ENCODE measurements around the gene RIPPLY3. TPM values are rescaled to one million over a fixed set of nuclear protein-coding genes. Genes with fewer than 3 reads are reported as not detected.
A peak's percentile ranks its signal among the peaks of the same experiment; 100 is the strongest.

The RIPPLY3 gene
- total and polyA plus RNA-seq, 8 donors = 0.18 to 0.65 (median 0.50) TPM; not detected in 4

- intact Hi-C loops (cut with DNase I; ENCODE audit: low total_unique reads) = no loop called here
- no peaks in the 10 kb centered on the region for H3K9me3 ChIP-seq
- no peaks in the 10 kb centered on the region for H3K27me3 ChIP-seq
- WGBS, 5 donors = 94 to 96% (median 95%) methylated on average over 7 of the region's 7 CpGs
- DNase-seq = no peak
- no peak overlapping the region for H3K4me3 ChIP-seq
- TF ChIP-seq POLR2A (IDR thresholded peaks at IDR 0.05) (no peak), CTCF (IDR thresholded peaks at IDR 0.05) (no peak), EP300 (IDR thresholded peaks at IDR 0.05) (no peak), POLR2AphosphoS5 (IDR thresholded peaks at IDR 0.05) (no peak)
- no peak overlapping the region for H3K27ac ChIP-seq
- H3K36me3 ChIP-seq = no peaks in the 10 kb centered on the region
- peaks cover 0 to 9% (median 6%) of the 10 kb centered on the region in 4 donors for H3K4me1 ChIP-seq
These were observed 51.1 kb downstream of the RIPPLY3 start for GRCh38 chr21:37057614-37058013.

- TF ChIP-seq CTCF (IDR thresholded peaks at IDR 0.05) (no peak), POLR2AphosphoS5 (IDR thresholded peaks at IDR 0.05) (no peak), POLR2A (IDR thresholded peaks at IDR 0.05) (no peak), EP300 (IDR thresholded peaks at IDR 0.05) (no peak)
- Histone ChIP-seq H3K36me3 (no peaks in the 10 kb centered on the region), H3K4me1 (peaks cover 0 to 9% (median 6%) of the 10 kb centered on the region in 4 donors), H3K9me3 (no peaks in the 10 kb centered on the region), H3K4me3 (no peak overlapping the region), H3K27ac (no peak overlapping the region), H3K27me3 (no peaks in the 10 kb centered on the region)
- 64 to 71% (median 70%) methylated on average over 2 of the region's 2 CpGs for WGBS, 5 donors
- intact Hi-C loops (cut with DNase I; ENCODE audit: low total_unique reads) = no loop called here
- DNase-seq = no peak
These were observed 51.8 kb downstream of the RIPPLY3 start for GRCh38 chr21:37058261-37058660.

DNA sequence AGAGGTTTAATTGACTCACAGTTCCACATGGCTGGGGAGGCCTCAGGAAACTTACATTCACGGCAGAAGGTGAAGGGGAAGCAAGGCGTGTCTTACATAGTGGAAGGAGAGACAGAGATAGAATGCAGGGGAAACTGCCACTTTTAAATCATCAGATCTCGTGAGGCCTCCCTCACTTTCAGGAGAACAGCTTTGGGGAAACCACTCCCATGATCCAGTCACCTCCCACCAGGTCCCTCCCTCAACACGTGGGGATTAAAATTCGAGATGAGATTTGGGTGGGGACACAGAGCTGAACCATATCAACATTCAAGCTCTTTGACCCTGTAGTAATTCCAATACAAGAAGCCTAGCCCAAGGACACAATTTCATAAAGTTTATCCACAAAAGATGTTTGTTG is 52.7 kb downstream of the RIPPLY3 start:
- H3K27me3 ChIP-seq = no peaks in the 10 kb centered on the region
- no peak for DNase-seq
- no peaks in the 10 kb centered on the region for H3K9me3 ChIP-seq
- intact Hi-C loops (cut with DNase I; ENCODE audit: low total_unique reads) = no loop called here
- H3K36me3 ChIP-seq = peaks cover 0 to under 1% (median 0%) of the 10 kb centered on the region in 4 donors
- H3K4me1 ChIP-seq = peaks cover 0 to 9% (median 6%) of the 10 kb centered on the region in 4 donors
- WGBS, 5 donors = 54 to 68% (median 60%) methylated on average over 5 of the region's 5 CpGs
- H3K27ac ChIP-seq = no peak overlapping the region
- TF ChIP-seq POLR2A (IDR thresholded peaks at IDR 0.05) (no peak), CTCF (IDR thresholded peaks at IDR 0.05) (no peak), POLR2AphosphoS5 (IDR thresholded peaks at IDR 0.05) (no peak), EP300 (IDR thresholded peaks at IDR 0.05) (no peak)
- no peak overlapping the region for H3K4me3 ChIP-seq

GRCh38 chr21:37060296-37060695 is 53.8 kb downstream of the RIPPLY3 start:
- H3K27ac ChIP-seq = peak overlapping the region in 3 of 5 donors; percentile 1 to 29 (median 21)
- intact Hi-C loops (cut with DNase I; ENCODE audit: low total_unique reads) = no loop called here

More at GRCh38 chr21:37060296-37060695, 53.8 kb downstream of the RIPPLY3 start:
- H3K9me3 ChIP-seq = no peaks in the 10 kb centered on the region
- no peak overlapping the region for H3K4me3 ChIP-seq
- TF ChIP-seq POLR2A (IDR thresholded peaks at IDR 0.05) (no peak), CTCF (IDR thresholded peaks at IDR 0.05) (no peak), POLR2AphosphoS5 (IDR thresholded peaks at IDR 0.05) (peak in 1 of 3 donors; percentile 71)
- DNase-seq = peak; percentile 40 to 92
- WGBS, 5 donors = 53 to 100% (median 83%) methylated on average over 1 of the region's 1 CpG
- peaks cover 0 to 10% (median 6%) of the 10 kb centered on the region in 4 donors for H3K36me3 ChIP-seq
- no peaks in the 10 kb centered on the region for H3K27me3 ChIP-seq
- peaks cover 0 to 9% (median 6%) of the 10 kb centered on the region in 4 donors for H3K4me1 ChIP-seq

All from stomach (tissue), 9 donors.